Measurements from ENCODE around the gene DGCR6L. TPM values are rescaled to one million over a fixed set of nuclear protein-coding genes. Genes with fewer than 3 reads are reported as not detected.
"Not testable (repeated sequence)": the region's sequence is repeated elsewhere in the genome, so short reads cannot be mapped to it uniquely, and the experiment has no call there.

Gene DGCR6L
- total RNA-seq, 1 experiment from 2014 or later, result 68.5 TPM

GRCh38 chr22:20267441-20268278 is 52.2 kb downstream of the DGCR6L start (continued):
- TF ChIP-seq FOXP4 (CRISPR knock-in tag; IDR thresholded peaks at IDR 0.05) (no peak), TEAD4 (CRISPR knock-in tag; IDR thresholded peaks at IDR 0.05) (no peak), CREB1 (CRISPR knock-in tag; IDR thresholded peaks at IDR 0.05) (no peak), ZMAT4 (CRISPR knock-in tag; IDR thresholded peaks at IDR 0.05) (no peak), GABPB1 (CRISPR knock-in tag; IDR thresholded peaks at IDR 0.05) (no peak), ATF3 (CRISPR knock-in tag; conservative IDR thresholded peaks at IDR 0.05) (no peak), AFF4 (CRISPR knock-in tag; IDR thresholded peaks at IDR 0.05; ENCODE audit: borderline replicate concordance) (no peak), ATF2 (CRISPR knock-in tag; IDR thresholded peaks at IDR 0.05; ENCODE audit: borderline replicate concordance, low read depth) (no peak)

- H3K4me3 Mint-ChIP-seq, result peak overlapping the region; percentile 63
- DNase-seq (ENCODE audit: low spot score); CTCF ChIA-PET; ATAC-seq; H3K27ac Mint-ChIP-seq; POLR2A ChIA-PET; H3K27me3 Mint-ChIP-seq (ENCODE audit: low read depth); H3K36me3 Mint-ChIP-seq; H3K9me3 Mint-ChIP-seq: not testable (repeated sequence)
- peaks cover 11% of the 10 kb centered on the region for H3K4me1 Mint-ChIP-seq
Observed at GRCh38 chr22:20266667-20267440, 53.0 kb downstream of the DGCR6L start.

- Mint-ChIP-seq H3K4me3 (peak overlapping the region; percentile 63), H3K4me1 (peaks cover 11% of the 10 kb centered on the region)
- H3K36me3 Mint-ChIP-seq; DNase-seq (ENCODE audit: low spot score); CTCF ChIA-PET; H3K9me3 Mint-ChIP-seq; H3K27me3 Mint-ChIP-seq (ENCODE audit: low read depth); POLR2A ChIA-PET; ATAC-seq; H3K27ac Mint-ChIP-seq: not testable (repeated sequence)
Observed at GRCh38 chr22:20265772-20266666, 53.8 kb downstream of the DGCR6L start.

All from WTC11 (cell line).